ENCODE data around the gene MGAT4B. TPM values are rescaled to one million over a fixed set of nuclear protein-coding genes. Genes with fewer than 3 reads are reported as not detected.

MGAT4B gene
- total RNA-seq, 2 experiments from 2014 or later, result 61.1 to 96.5 TPM

- Histone ChIP-seq H2AFZ (ENCODE audit: low read length) (no peak overlapping the region), H3K9me2 (ENCODE audit: insufficient read depth, low read length) (no peaks in the 10 kb centered on the region), H3K79me2 (ENCODE audit: insufficient read depth, low read depth, low read length) (no peaks in the 10 kb centered on the region), H3K4me1 (ENCODE audit: insufficient read depth, low read length, poor library complexity, severe bottlenecking) (no peaks in the 10 kb centered on the region), H3K4me2 (ENCODE audit: low read length) (no peak overlapping the region), H3K27ac (ENCODE audit: low read depth, low read length, poor library complexity, severe bottlenecking) (no peak overlapping the region), H3K9me3 (ENCODE audit: low read length) (no peaks in the 10 kb centered on the region), H3K4me3 (ENCODE audit: low read depth, low read length, poor library complexity, severe bottlenecking) (no peak overlapping the region), H4K20me1 (ENCODE audit: insufficient read depth, low read length) (no peaks in the 10 kb centered on the region), H3K36me3 (ENCODE audit: insufficient read depth, low read length) (peaks cover 22% of the 10 kb centered on the region; the same call in 1 of the 2 replicates)
- intact Hi-C loops (cut with micrococcal nuclease; ENCODE audit: unreplicated experiment), result no loop called here
- no TSS peak for BruUV-seq (replicated peaks)
- no peak for DNase-seq (ENCODE audit: low spot score)
- POLR2A ChIA-PET, result interaction anchor here (0.6 kb wide), 1 partner anchor 15 kb away, joined by 5 read pairs; no protein-coding TSS in a partner anchor
- TF ChIP-seq EZH2phosphoT487 (IDR thresholded peaks at IDR 0.05; ENCODE audit: borderline replicate concordance, low read depth, low read length) (no peak), CTCF (conservative IDR thresholded peaks at IDR 0.05; ENCODE audit: low read length) (no peak)
- CTCF ChIA-PET (ENCODE audit: unreplicated experiment), result no interaction called here
Observed at GRCh38 chr5:179781846-179782245, 24.8 kb downstream of the MGAT4B start.

DNA sequence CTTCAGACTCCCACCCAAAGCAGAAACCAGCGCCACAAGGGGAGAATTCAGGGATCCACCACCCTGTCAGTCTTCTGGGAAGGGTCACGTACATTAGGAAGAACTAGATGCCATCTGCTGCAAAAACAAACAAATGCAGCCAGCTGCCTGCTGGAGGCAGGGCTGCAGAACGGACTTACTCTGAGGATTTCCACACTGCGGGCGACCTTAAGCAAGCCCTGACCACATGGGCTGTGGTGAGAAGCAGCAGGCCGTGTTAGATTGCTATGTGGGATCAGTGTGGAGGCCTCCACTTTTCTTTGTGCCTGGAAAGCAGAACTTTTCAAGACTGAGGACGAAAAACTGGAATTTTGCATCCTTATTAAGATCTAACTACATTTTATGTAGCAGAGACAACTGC is 26.3 kb downstream of the MGAT4B start:
- ChIA-PET CTCF (ENCODE audit: unreplicated experiment) (no interaction called here), POLR2A (no interaction called here)
- H3K9me2 ChIP-seq (ENCODE audit: insufficient read depth, low read length), result no peaks in the 10 kb centered on the region
- no peaks in the 10 kb centered on the region for H3K4me1 ChIP-seq (ENCODE audit: insufficient read depth, low read length, poor library complexity, severe bottlenecking)
- H3K36me3 ChIP-seq (ENCODE audit: insufficient read depth, low read length), result peaks cover 35% of the 10 kb centered on the region
- TF ChIP-seq EZH2phosphoT487 (IDR thresholded peaks at IDR 0.05; ENCODE audit: borderline replicate concordance, low read depth, low read length) (no peak), CTCF (conservative IDR thresholded peaks at IDR 0.05; ENCODE audit: low read length) (no peak)
- no TSS peak for BruUV-seq (replicated peaks)
- intact Hi-C loops (cut with micrococcal nuclease; ENCODE audit: unreplicated experiment), result no loop called here
- no peak for DNase-seq (ENCODE audit: low spot score)
- H3K79me2 ChIP-seq (ENCODE audit: insufficient read depth, low read depth, low read length), result no peaks in the 10 kb centered on the region
- no peak overlapping the region for H3K4me2 ChIP-seq (ENCODE audit: low read length)
- H2AFZ ChIP-seq (ENCODE audit: low read length), result no peak overlapping the region
- H4K20me1 ChIP-seq (ENCODE audit: insufficient read depth, low read length), result no peaks in the 10 kb centered on the region
- H3K4me3 ChIP-seq (ENCODE audit: low read depth, low read length, poor library complexity, severe bottlenecking), result no peak overlapping the region
- H3K27ac ChIP-seq (ENCODE audit: low read depth, low read length, poor library complexity, severe bottlenecking), result no peak overlapping the region
- H3K9me3 ChIP-seq (ENCODE audit: low read length), result no peaks in the 10 kb centered on the region

GRCh38 chr5:179779826-179780225 is 26.8 kb downstream of the MGAT4B start:
- no peak for TF ChIP-seq EZH2phosphoT487 (IDR thresholded peaks at IDR 0.05; ENCODE audit: borderline replicate concordance, low read depth, low read length)
- no peak for TF ChIP-seq CTCF (conservative IDR thresholded peaks at IDR 0.05; ENCODE audit: low read length)
- H3K4me1 ChIP-seq (ENCODE audit: insufficient read depth, low read length, poor library complexity, severe bottlenecking), result no peaks in the 10 kb centered on the region
- H3K27ac ChIP-seq (ENCODE audit: low read depth, low read length, poor library complexity, severe bottlenecking), result no peak overlapping the region
- H3K9me2 ChIP-seq (ENCODE audit: insufficient read depth, low read length), result no peaks in the 10 kb centered on the region
- no peak for DNase-seq (ENCODE audit: low spot score)
- ChIA-PET CTCF (ENCODE audit: unreplicated experiment) (no interaction called here), POLR2A (no interaction called here)
- no peaks in the 10 kb centered on the region for H3K79me2 ChIP-seq (ENCODE audit: insufficient read depth, low read depth, low read length)
- H3K4me2 ChIP-seq (ENCODE audit: low read length), result no peak overlapping the region
- intact Hi-C loops (cut with micrococcal nuclease; ENCODE audit: unreplicated experiment), result no loop called here
- H3K36me3 ChIP-seq (ENCODE audit: insufficient read depth, low read length), result peaks cover 40% of the 10 kb centered on the region
- H3K4me3 ChIP-seq (ENCODE audit: low read depth, low read length, poor library complexity, severe bottlenecking), result no peak overlapping the region
- no peaks in the 10 kb centered on the region for H3K9me3 ChIP-seq (ENCODE audit: low read length)
- no peak overlapping the region for H2AFZ ChIP-seq (ENCODE audit: low read length)
- BruUV-seq (replicated peaks), result no TSS peak
- no peaks in the 10 kb centered on the region for H4K20me1 ChIP-seq (ENCODE audit: insufficient read depth, low read length)
